HCT116 (cell line): ENCODE data around the gene RTN4RL1. TPM values are rescaled to one million over a fixed set of nuclear protein-coding genes. Genes with fewer than 3 reads are reported as not detected.

ENCODE experiments used
- ATAC-seq: fragments of 200-7000 bp; cut with Tn5 transposase; 2 replicates; pipeline ENCODE4 v1.9.1; 2020; ENCODE audit warnings: mild to moderate bottlenecking, moderate library complexity
- BruUV-seq: library from RNA; stranded (reverse); fragments of 400-500 nt; replicated peaks from 2 replicates; lab custom pipeline; 2021; lab: Mats Ljungman, UMichigan
- CTCF ChIA-PET: fragments of 300-600 bp; sonication (Branson Sonifier 250); formaldehyde crosslinking; loops from one replicate; lab custom pipeline; 2021; ENCODE audit warnings: antibody characterized with exemption; lab: Charles Lee
- POLR2A ChIA-PET: fragments of 300-600, 350-600 bp; sonication (Branson Sonifier 250); formaldehyde crosslinking; loops from one replicate; lab custom pipeline; 2021; ENCODE audit warnings: antibody characterized with exemption; lab: Charles Lee
- RAD21 ChIA-PET, 2 experiments: fragments of 300-600 bp; sonication (Branson Sonifier 250); formaldehyde crosslinking; loops; one replicate each; lab custom pipeline; 2023; ENCODE audit warnings: low total read pairs in 2 of 2; ENCODE audit not compliant: uncharacterized antibody in 2 of 2, unreplicated experiment in 2 of 2, low non-redundant PET in 1 of 2; lab: Charles Lee
- DNase-seq: peaks from one replicate; pipeline ENCODE4 v3.0.0-alpha.2; 2010; ENCODE audit warnings: low read depth, low spot score
- H2AFZ ChIP-seq: fragments of 200-600 bp; shearing (Covaris generic), sonication (generic); 2 replicates; pipeline ENCODE4 v1.6.1; 2017; ENCODE audit warnings: low read depth, mixed run types, mixed read lengths, antibody characterized with exemption, low read length; ENCODE audit not compliant: poor library complexity, severe bottlenecking
- H3K27ac ChIP-seq: 2 replicates; pipeline ENCODE4 v1.5.1; 2012; ENCODE audit warnings: low read depth, low read length
- H3K27me3 ChIP-seq: fragments of 200-600 bp; sonication (generic); 2 replicates; pipeline ENCODE4 v1.6.1; 2016; ENCODE audit warnings: mixed run types, low read length, mixed read lengths; ENCODE audit not compliant: insufficient read depth
- H3K36me3 ChIP-seq, 2 experiments: fragments of 200-500 bp in 1 of 2; fragments of 200-600 bp in 1 of 2; sonication (Bioruptor generic) in 1 of 2; sonication (generic) in 1 of 2; 2 replicates each; pipeline versions ENCODE4 v1.5.1 to v1.6.1; 2014 to 2016; ENCODE audit warnings: low read length in 2 of 2, inconsistent platforms in 1 of 2, mixed read lengths in 1 of 2, mixed run types in 1 of 2; ENCODE audit not compliant: insufficient read depth in 2 of 2, control insufficient read depth in 1 of 2
- H3K4me1 ChIP-seq, 2 experiments: fragments of 200-600 bp in 1 of 2; sonication (generic) in 1 of 2; 2 replicates each; pipeline versions ENCODE4 v1.5.1 to v1.6.1; 2012 to 2017; ENCODE audit warnings: low read length in 2 of 2, inconsistent platforms in 1 of 2, mild to moderate bottlenecking in 1 of 2, mixed read lengths in 1 of 2, mixed run types in 1 of 2, moderate library complexity in 1 of 2; ENCODE audit not compliant: insufficient read depth in 2 of 2, control insufficient read depth in 1 of 2
- H3K4me2 ChIP-seq: fragments of 200-600 bp; sonication (generic); 2 replicates; pipeline ENCODE4 v1.6.1; 2017; ENCODE audit warnings: mixed run types, low read length, mixed read lengths
- H3K4me3 ChIP-seq, 2 experiments: fragments of 200-600 bp in 1 of 2; sonication (generic) in 1 of 2; replicated peaks in 1 of 2; 2 replicates each; pipeline ENCODE4 v1.5.1; 2011 to 2016; ENCODE audit warnings: low read length in 2 of 2, control low read depth in 1 of 2, low read depth in 1 of 2, mild to moderate bottlenecking in 1 of 2, mixed read lengths in 1 of 2, mixed run types in 1 of 2
- H3K79me2 ChIP-seq: fragments of 200-600 bp; sonication (generic); 2 replicates; pipeline ENCODE4 v1.6.1; 2017; ENCODE audit warnings: mild to moderate bottlenecking, mixed run types, low read length, moderate library complexity, mixed read lengths; ENCODE audit not compliant: insufficient read depth
- H3K9ac ChIP-seq: fragments of 200-600 bp; sonication (generic); 2 replicates; pipeline ENCODE4 v1.6.1; 2016; ENCODE audit warnings: low read length, mixed read lengths
- H3K9me2 ChIP-seq: fragments of 200-600 bp; sonication (generic), shearing (Covaris generic); 2 replicates; pipeline ENCODE4 v1.6.1; 2017; ENCODE audit warnings: mixed run types, mild to moderate bottlenecking, moderate library complexity; ENCODE audit not compliant: insufficient read depth
- H3K9me3 ChIP-seq, 2 experiments: fragments of 200-500 bp in 1 of 2; fragments of 200-600 bp in 1 of 2; sonication (Bioruptor generic) in 1 of 2; sonication (generic) in 1 of 2; 2 replicates each; pipeline ENCODE4 v1.6.1; 2014 to 2017; ENCODE audit warnings: low read length in 2 of 2, mixed read lengths in 2 of 2, inconsistent platforms in 1 of 2, low read depth in 1 of 2, mild to moderate bottlenecking in 1 of 2, mixed run types in 1 of 2, moderate library complexity in 1 of 2; ENCODE audit not compliant: control insufficient read depth in 1 of 2, insufficient read depth in 1 of 2
- H4K20me1 ChIP-seq: fragments of 200-600 bp; sonication (generic), shearing (Covaris generic); 2 replicates; pipeline ENCODE4 v1.6.1; 2017; ENCODE audit warnings: mixed run types, mild to moderate bottlenecking, moderate library complexity; ENCODE audit not compliant: insufficient read depth
- EGR1 ChIP-seq: IDR thresholded peaks from 2 replicates; pipeline ENCODE4 v1.6.1; 2012; ENCODE audit warnings: low read depth
- FOSL1 ChIP-seq: IDR thresholded peaks from 2 replicates; pipeline ENCODE4 v1.6.1; 2012; ENCODE audit warnings: low read depth
- SIN3A ChIP-seq: IDR thresholded peaks from 2 replicates; pipeline ENCODE4 v1.6.1; 2012; ENCODE audit warnings: low read depth
- SP1 ChIP-seq: IDR thresholded peaks from 2 replicates; pipeline ENCODE4 v1.6.1; 2012; ENCODE audit warnings: low read depth
- intact Hi-C: fragments of 100-400 bp; cut with micrococcal nuclease; formaldehyde crosslinking; loops from 2 replicates; pipeline ENCODE4 v1.10.0; 2022
- total RNA-seq: library from RNA; stranded (reverse); gene quantifications from one replicate; pipeline ENCODE4 v1.2.1, GENCODE V29; 2021; ENCODE audit not compliant: unreplicated experiment
- TF ChIP-seq, protein P1 (sequence below): IDR thresholded peaks from 2 replicates; pipeline ENCODE4 v1.6.1; 2012; ENCODE audit warnings: low read depth
- TF ChIP-seq, protein P2 (sequence below), 3 experiments: fragments of 200-600 bp in 1 of 3; sonication (generic) in 1 of 3; IDR thresholded peaks in 2 of 3; conservative IDR thresholded peaks in 1 of 3; 2 replicates each; pipeline ENCODE4 v1.5.1; 2012 to 2017; ENCODE audit warnings: low read depth in 2 of 3, low read length in 2 of 3, antibody characterized with exemption in 1 of 3, borderline replicate concordance in 1 of 3, control low read depth in 1 of 3, mild to moderate bottlenecking in 1 of 3, mixed read lengths in 1 of 3, mixed run types in 1 of 3, moderate library complexity in 1 of 3; ENCODE audit not compliant: insufficient read depth in 1 of 3

RTN4RL1 gene
- total RNA-seq, 1 experiment from 2014 or later = 3.7 TPM

GRCh38 chr17:1937461-1937860 lies 87.7 kb downstream of the RTN4RL1 start:
- CTCF ChIA-PET = no interaction called here
- POLR2A ChIA-PET = no interaction called here

More at GRCh38 chr17:1937461-1937860, 87.7 kb downstream of the RTN4RL1 start:
- no peak for TF ChIP-seq FOSL1
- no peak for TF ChIP-seq SP1
- no peak for TF ChIP-seq EGR1
- TF ChIP-seq, protein P1, sequence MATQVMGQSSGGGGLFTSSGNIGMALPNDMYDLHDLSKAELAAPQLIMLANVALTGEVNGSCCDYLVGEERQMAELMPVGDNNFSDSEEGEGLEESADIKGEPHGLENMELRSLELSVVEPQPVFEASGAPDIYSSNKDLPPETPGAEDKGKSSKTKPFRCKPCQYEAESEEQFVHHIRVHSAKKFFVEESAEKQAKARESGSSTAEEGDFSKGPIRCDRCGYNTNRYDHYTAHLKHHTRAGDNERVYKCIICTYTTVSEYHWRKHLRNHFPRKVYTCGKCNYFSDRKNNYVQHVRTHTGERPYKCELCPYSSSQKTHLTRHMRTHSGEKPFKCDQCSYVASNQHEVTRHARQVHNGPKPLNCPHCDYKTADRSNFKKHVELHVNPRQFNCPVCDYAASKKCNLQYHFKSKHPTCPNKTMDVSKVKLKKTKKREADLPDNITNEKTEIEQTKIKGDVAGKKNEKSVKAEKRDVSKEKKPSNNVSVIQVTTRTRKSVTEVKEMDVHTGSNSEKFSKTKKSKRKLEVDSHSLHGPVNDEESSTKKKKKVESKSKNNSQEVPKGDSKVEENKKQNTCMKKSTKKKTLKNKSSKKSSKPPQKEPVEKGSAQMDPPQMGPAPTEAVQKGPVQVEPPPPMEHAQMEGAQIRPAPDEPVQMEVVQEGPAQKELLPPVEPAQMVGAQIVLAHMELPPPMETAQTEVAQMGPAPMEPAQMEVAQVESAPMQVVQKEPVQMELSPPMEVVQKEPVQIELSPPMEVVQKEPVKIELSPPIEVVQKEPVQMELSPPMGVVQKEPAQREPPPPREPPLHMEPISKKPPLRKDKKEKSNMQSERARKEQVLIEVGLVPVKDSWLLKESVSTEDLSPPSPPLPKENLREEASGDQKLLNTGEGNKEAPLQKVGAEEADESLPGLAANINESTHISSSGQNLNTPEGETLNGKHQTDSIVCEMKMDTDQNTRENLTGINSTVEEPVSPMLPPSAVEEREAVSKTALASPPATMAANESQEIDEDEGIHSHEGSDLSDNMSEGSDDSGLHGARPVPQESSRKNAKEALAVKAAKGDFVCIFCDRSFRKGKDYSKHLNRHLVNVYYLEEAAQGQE = no peak
- TF ChIP-seq, protein P2, sequence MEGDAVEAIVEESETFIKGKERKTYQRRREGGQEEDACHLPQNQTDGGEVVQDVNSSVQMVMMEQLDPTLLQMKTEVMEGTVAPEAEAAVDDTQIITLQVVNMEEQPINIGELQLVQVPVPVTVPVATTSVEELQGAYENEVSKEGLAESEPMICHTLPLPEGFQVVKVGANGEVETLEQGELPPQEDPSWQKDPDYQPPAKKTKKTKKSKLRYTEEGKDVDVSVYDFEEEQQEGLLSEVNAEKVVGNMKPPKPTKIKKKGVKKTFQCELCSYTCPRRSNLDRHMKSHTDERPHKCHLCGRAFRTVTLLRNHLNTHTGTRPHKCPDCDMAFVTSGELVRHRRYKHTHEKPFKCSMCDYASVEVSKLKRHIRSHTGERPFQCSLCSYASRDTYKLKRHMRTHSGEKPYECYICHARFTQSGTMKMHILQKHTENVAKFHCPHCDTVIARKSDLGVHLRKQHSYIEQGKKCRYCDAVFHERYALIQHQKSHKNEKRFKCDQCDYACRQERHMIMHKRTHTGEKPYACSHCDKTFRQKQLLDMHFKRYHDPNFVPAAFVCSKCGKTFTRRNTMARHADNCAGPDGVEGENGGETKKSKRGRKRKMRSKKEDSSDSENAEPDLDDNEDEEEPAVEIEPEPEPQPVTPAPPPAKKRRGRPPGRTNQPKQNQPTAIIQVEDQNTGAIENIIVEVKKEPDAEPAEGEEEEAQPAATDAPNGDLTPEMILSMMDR (IDR thresholded peaks at IDR 0.05 in 2 of 3, conservative IDR thresholded peaks at IDR 0.05 in 1 of 3; ENCODE audit: borderline replicate concordance in 1 of 3, insufficient read depth in 1 of 3, low read depth in 2 of 3, low read length in 2 of 3) = no peak
- TF ChIP-seq SIN3A = no peak
- ATAC-seq = no peak
- H3K36me3 ChIP-seq = no peaks in the 10 kb centered on the region
- no peak overlapping the region for H2AFZ ChIP-seq
- no peak overlapping the region for H3K9ac ChIP-seq
- H4K20me1 ChIP-seq = no peaks in the 10 kb centered on the region
- no peaks in the 10 kb centered on the region for H3K79me2 ChIP-seq
- H3K9me3 ChIP-seq = no peaks in the 10 kb centered on the region
- H3K27ac ChIP-seq = no peak overlapping the region
- H3K27me3 ChIP-seq = no peaks in the 10 kb centered on the region
- H3K4me3 ChIP-seq = no peak overlapping the region
- H3K9me2 ChIP-seq = no peaks in the 10 kb centered on the region
- RAD21 ChIA-PET = no interaction called here
- intact Hi-C loops = no loop called here
- no peak for DNase-seq
- no TSS peak for BruUV-seq
- H3K4me1 ChIP-seq = no peaks in the 10 kb centered on the region
- H3K4me2 ChIP-seq = no peak overlapping the region
